SK-N-MC (cell line): ENCODE measurements around the gene CTTNBP2.

Experiments
- DNase-seq: peaks from one replicate; pipeline ENCODE4 v3.0.0-alpha.2; 2011; ENCODE audit warnings: low read depth, low spot score
- H3K27ac ChIP-seq: fragments of 200-600 bp; sonication (generic); 2 replicates; pipeline ENCODE4 v1.5.1; 2016; ENCODE audit warnings: mixed run types
- H3K36me3 ChIP-seq: fragments of 200-600 bp; sonication (generic); 2 replicates; pipeline ENCODE4 v1.6.1; 2017; ENCODE audit warnings: antibody characterized with exemption, low read length, mixed read lengths; ENCODE audit not compliant: insufficient read depth
- H3K4me3 ChIP-seq: fragments of 200-600 bp; sonication (generic); 2 replicates; pipeline ENCODE4 v1.5.1; 2016
- H3K9ac ChIP-seq: fragments of 200-600 bp; sonication (generic); 2 replicates; pipeline ENCODE4 v1.8.0; 2017; ENCODE audit warnings: mixed run types, mixed read lengths; ENCODE audit not compliant: insufficient read length
- H3K9me3 ChIP-seq: fragments of 200-600 bp; sonication (generic); 2 replicates; pipeline ENCODE4 v1.6.1; 2017; ENCODE audit warnings: low read depth, mild to moderate bottlenecking, antibody characterized with exemption, low read length, moderate library complexity, mixed read lengths
- EZH2 ChIP-seq: fragments of 200-600 bp; sonication (generic); IDR thresholded peaks from one replicate; pipeline ENCODE4 v1.6.1; 2017; ENCODE audit warnings: antibody characterized with exemption
- FOXP2 ChIP-seq: optimal IDR thresholded peaks from 2 replicates; pipeline ENCODE3; 2011; ENCODE audit warnings: mild to moderate bottlenecking, moderate library complexity; ENCODE audit not compliant: insufficient read depth; ENCODE audit errors: extremely low read length, control extremely low read depth
- POLR2AphosphoS5 ChIP-seq: IDR thresholded peaks from 2 replicates; pipeline ENCODE4 v1.6.1; 2012; ENCODE audit warnings: mild to moderate bottlenecking, low read depth, low read length, borderline replicate concordance

CTTNBP2 gene

DNA sequence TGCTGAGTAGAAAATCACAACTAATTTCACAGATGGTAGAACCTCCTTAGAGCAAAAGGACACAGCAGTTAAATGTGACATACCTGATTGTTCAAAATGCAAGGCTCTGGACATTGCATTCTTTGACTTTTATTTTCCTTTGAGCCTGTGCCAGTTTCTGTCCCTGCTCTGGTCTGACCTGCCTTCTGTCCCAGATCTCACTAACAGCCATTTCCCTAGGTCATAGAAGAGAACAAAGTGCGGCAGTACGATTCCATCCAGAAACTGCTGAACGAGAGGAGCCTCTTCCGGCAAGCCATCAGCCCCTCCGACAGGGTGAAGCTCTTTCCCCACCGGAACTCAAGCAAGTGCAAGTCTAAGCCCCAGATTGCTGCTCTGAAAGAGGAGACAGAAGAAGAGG is 206.6 kb downstream of the CTTNBP2 start:
- TF ChIP-seq EZH2 (no peak), FOXP2 (no peak), POLR2AphosphoS5 (no peak)
- DNase-seq, result no peak
- no peak overlapping the region for H3K4me3 ChIP-seq
- H3K36me3 ChIP-seq, result no peaks in the 10 kb centered on the region
- H3K9me3 ChIP-seq, result no peaks in the 10 kb centered on the region
- H3K9ac ChIP-seq, result no peak overlapping the region
- H3K27ac ChIP-seq, result no peak overlapping the region

DNA sequence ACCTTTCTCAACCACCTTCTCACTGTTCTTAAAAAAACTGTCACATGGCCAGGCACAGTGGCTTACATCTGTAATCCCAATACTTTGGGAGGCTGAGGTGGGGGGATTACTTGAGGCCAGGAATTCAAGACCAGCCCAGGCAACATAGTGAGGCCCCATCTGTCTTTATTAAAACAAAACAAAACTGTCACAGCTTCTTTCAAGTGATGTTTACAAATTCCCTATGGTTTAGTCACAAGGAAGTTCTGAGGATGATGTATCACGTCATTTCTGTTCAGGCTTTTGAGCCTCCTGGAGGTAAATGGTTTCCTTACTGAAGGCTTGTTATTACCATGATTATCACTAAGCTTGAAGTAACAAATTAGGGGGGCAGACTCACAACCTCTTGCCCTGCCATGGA is 207.2 kb downstream of the CTTNBP2 start:
- DNase-seq, result no peak
- H3K36me3 ChIP-seq, result no peaks in the 10 kb centered on the region
- no peaks in the 10 kb centered on the region for H3K9me3 ChIP-seq
- no peak overlapping the region for H3K4me3 ChIP-seq
- TF ChIP-seq FOXP2, result no peak
- TF ChIP-seq EZH2, result no peak
- TF ChIP-seq POLR2AphosphoS5, result no peak
- H3K27ac ChIP-seq, result no peak overlapping the region
- H3K9ac ChIP-seq, result no peak overlapping the region

DNA sequence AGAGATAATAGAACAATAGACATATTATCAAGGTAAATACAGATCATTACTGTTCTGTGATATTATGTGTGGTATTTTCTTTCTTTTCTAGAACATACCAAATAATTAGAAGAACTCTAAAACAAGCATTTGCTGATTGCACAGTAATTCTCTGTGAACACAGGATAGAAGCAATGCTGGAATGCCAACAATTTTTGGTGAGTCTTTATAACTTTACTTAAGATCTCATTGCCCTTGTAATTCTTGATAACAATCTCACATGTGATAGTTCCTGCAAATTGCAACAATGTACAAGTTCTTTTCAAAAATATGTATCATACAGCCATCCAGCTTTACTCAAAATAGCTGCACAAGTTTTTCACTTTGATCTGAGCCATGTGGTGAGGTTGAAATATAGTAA is 207.9 kb downstream of the CTTNBP2 start:
- no peak overlapping the region for H3K4me3 ChIP-seq
- no peak overlapping the region for H3K9ac ChIP-seq
- H3K36me3 ChIP-seq, result no peaks in the 10 kb centered on the region
- no peak for TF ChIP-seq EZH2
- TF ChIP-seq FOXP2, result no peak
- TF ChIP-seq POLR2AphosphoS5, result no peak
- no peaks in the 10 kb centered on the region for H3K9me3 ChIP-seq
- H3K27ac ChIP-seq, result no peak overlapping the region
- no peak for DNase-seq

DNA sequence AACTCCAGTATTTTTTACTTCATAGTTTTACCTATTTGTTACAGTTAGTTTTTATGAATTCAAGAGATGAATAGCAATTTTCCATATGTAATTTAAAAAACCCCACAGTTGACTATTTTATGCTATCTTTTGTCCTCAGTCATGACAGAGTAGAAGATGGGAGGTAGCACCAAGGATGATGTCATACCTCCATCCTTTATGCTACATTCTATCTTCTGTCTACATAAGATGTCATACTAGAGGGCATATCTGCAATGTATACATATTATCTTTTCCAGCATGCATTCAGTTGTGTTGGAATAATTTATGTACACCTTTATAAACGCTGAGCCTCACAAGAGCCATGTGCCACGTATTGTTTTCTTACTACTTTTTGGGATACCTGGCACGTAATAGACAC is 209.2 kb downstream of the CTTNBP2 start:
- Histone ChIP-seq H3K27ac (no peak overlapping the region), H3K4me3 (no peak overlapping the region), H3K9ac (no peak overlapping the region), H3K9me3 (no peaks in the 10 kb centered on the region), H3K36me3 (no peaks in the 10 kb centered on the region)
- no peak for DNase-seq
- no peak for TF ChIP-seq EZH2
- TF ChIP-seq POLR2AphosphoS5, result no peak
- TF ChIP-seq FOXP2, result no peak

DNA sequence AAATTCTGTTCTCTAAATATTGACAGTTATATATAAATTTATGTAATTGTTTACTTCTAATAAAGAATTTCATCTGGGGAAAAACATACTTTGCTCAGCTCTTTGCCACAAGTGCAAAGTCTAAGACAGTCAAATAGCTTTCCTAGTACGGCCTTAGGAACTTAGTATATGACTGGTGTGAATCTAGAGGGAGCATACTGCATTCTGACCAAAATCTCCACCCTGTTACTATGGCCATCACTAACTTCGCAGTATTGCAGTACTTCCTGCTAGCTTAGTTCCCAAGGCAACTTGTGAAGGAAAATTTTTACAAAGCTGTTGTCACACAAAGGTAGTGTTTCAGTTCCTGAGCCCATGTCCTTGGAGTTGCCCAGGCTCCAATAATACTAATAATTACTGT is 211.9 kb downstream of the CTTNBP2 start:
- no peak for TF ChIP-seq EZH2
- TF ChIP-seq POLR2AphosphoS5, result no peak
- TF ChIP-seq FOXP2, result no peak
- no peak for DNase-seq
- no peaks in the 10 kb centered on the region for H3K36me3 ChIP-seq
- H3K27ac ChIP-seq, result no peak overlapping the region
- H3K4me3 ChIP-seq, result no peak overlapping the region
- H3K9me3 ChIP-seq, result no peaks in the 10 kb centered on the region
- no peak overlapping the region for H3K9ac ChIP-seq
